PC-3 (cell line): ENCODE measurements around the gene PPIF. TPM values are rescaled to one million over a fixed set of nuclear protein-coding genes. Genes with fewer than 3 reads are reported as not detected.
"Not testable (repeated sequence)": the region's sequence is repeated elsewhere in the genome, so short reads cannot be mapped to it uniquely, and the experiment has no call there.

Source experiments
- ATAC-seq: fragments of 200-7000 bp; cut with Tn5 transposase; 2 replicates; pipeline ENCODE4 v1.9.1; 2020; ENCODE audit warnings: mild to moderate bottlenecking, moderate library complexity
- BruUV-seq: library from RNA; stranded (reverse); fragments of 400-500 nt; replicated peaks from 2 replicates; lab custom pipeline; 2021; lab: Mats Ljungman, UMichigan
- CTCF ChIA-PET: fragments of 300-600 bp; sonication (Branson Sonifier 250); formaldehyde crosslinking; loops from one replicate; lab custom pipeline; 2022; ENCODE audit warnings: antibody characterized with exemption; lab: Charles Lee
- POLR2A ChIA-PET: fragments of 300-600 bp; sonication (Branson Sonifier 250); formaldehyde crosslinking; loops from one replicate; lab custom pipeline; 2022; ENCODE audit warnings: antibody characterized with exemption; ENCODE audit not compliant: unreplicated experiment; lab: Charles Lee
- DNase-seq: peaks from one replicate; pipeline ENCODE4 v3.0.0-alpha.2; 2015
- H2AFZ ChIP-seq: fragments of 300-600 bp; sonication (generic); 2 replicates; pipeline ENCODE4 v1.6.0; 2016; ENCODE audit warnings: antibody characterized with exemption, low read length
- H3F3A ChIP-seq: fragments of 300-600 bp; sonication (generic); one replicate; pipeline ENCODE4 v1.6.0; 2017; ENCODE audit warnings: antibody characterized with exemption, low read length, control low read depth, mild to moderate bottlenecking; ENCODE audit not compliant: unreplicated experiment
- H3K27ac ChIP-seq: fragments of 300-600 bp; sonication (generic); 2 replicates; pipeline ENCODE4 v1.5.1; 2016; ENCODE audit warnings: mild to moderate bottlenecking, low read length
- H3K27me3 ChIP-seq: fragments of 300-600 bp; sonication (generic); 2 replicates; pipeline ENCODE4 v1.6.1; 2016; ENCODE audit warnings: low read length, mixed read lengths
- H3K36me3 ChIP-seq: fragments of 300-600 bp; sonication (generic); 2 replicates; pipeline ENCODE4 v1.6.1; 2016; ENCODE audit warnings: low read depth, mixed run types, low read length, mixed read lengths
- H3K4me1 ChIP-seq: fragments of 300-600 bp; sonication (generic); 2 replicates; pipeline ENCODE4 v1.5.1; 2016; ENCODE audit warnings: low read length; ENCODE audit not compliant: insufficient read depth
- H3K4me2 ChIP-seq: fragments of 300-600 bp; sonication (generic); 2 replicates; pipeline ENCODE4 v1.6.0; 2016; ENCODE audit warnings: low read length
- H3K4me3 ChIP-seq: fragments of 300-600 bp; sonication (generic); 2 replicates; pipeline ENCODE4 v1.5.1; 2016; ENCODE audit warnings: mild to moderate bottlenecking, low read length, mixed read lengths
- H3K79me2 ChIP-seq: fragments of 300-600 bp; sonication (generic); 2 replicates; pipeline ENCODE4 v1.6.1; 2017; ENCODE audit warnings: low read length, mixed read lengths
- H3K9ac ChIP-seq: fragments of 300-600 bp; sonication (generic); 2 replicates; pipeline ENCODE4 v1.6.0; 2016; ENCODE audit warnings: mild to moderate bottlenecking, low read length
- H3K9me2 ChIP-seq: fragments of 300-600 bp; sonication (generic); replicated peaks from 2 replicates; pipeline ENCODE4 v1.6.1; 2016; ENCODE audit warnings: mixed run types, low read length, mixed read lengths
- H3K9me3 ChIP-seq: fragments of 300-600 bp; sonication (generic); 2 replicates; pipeline ENCODE4 v1.6.1; 2016; ENCODE audit warnings: low read length, mixed read lengths
- H4K20me1 ChIP-seq: fragments of 300-600 bp; sonication (generic); 2 replicates; pipeline ENCODE4 v1.6.1; 2016; ENCODE audit warnings: low read length, mixed read lengths
- EZH2 ChIP-seq: fragments of 300-600 bp; sonication (generic); IDR thresholded peaks from one replicate; pipeline ENCODE4 v1.6.1; 2017; ENCODE audit warnings: antibody characterized with exemption, mild to moderate bottlenecking, low read length; ENCODE audit not compliant: unreplicated experiment
- EZH2phosphoT487 ChIP-seq: fragments of 300-600 bp; sonication (generic); IDR thresholded peaks from 2 replicates; pipeline ENCODE4 v1.6.1; 2018; ENCODE audit warnings: mild to moderate bottlenecking, antibody characterized with exemption, low read length, borderline replicate concordance
- intact Hi-C: fragments of 100-400 bp; cut with micrococcal nuclease; formaldehyde crosslinking; loops from 2 replicates; pipeline ENCODE4 v1.9.0; 2023
- total RNA-seq: library from RNA; depleted of rRNA; stranded (reverse); fragments of >200 nt; gene quantifications from 2 replicates; pipeline ENCODE4 v1.2.3, GENCODE V29; 2014
- TF ChIP-seq, protein P1 (sequence below): fragments of 300-600 bp; sonication (generic); conservative IDR thresholded peaks from 2 replicates; pipeline ENCODE4 v1.5.1; 2017; ENCODE audit warnings: antibody characterized with exemption, low read depth, mild to moderate bottlenecking, low read length

The PPIF gene
- total RNA-seq, 1 experiment from 2014 or later = 381 TPM

DNA sequence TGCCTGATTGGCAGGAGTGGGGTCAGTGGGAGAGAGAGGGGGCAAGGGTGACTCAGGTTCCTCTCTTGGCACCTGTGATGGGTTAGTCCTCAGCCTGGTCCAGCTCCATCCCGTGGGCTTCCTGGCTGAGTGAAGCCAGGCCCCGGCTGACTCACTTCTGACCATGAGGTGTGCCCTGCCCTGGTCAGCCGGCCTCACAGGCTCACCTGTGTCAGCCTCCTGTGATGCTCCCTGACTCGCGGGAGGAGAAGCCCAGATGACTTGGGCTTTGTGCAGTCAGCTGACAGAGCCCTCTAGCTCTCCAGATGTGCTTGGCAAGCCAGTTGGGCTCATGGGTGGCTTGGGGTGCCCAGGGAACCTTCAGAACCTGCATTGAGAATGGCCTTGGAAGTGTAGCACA, 16.0 kb upstream of the PPIF start:
- H4K20me1 ChIP-seq = no peaks in the 10 kb centered on the region
- H3K36me3 ChIP-seq = no peaks in the 10 kb centered on the region; the same call in 1 of the 2 replicates
- peaks cover 21% of the 10 kb centered on the region for H3F3A ChIP-seq
- intact Hi-C loops = no loop called here
- peak overlapping the region; percentile 81 for H3K27ac ChIP-seq
- peaks cover 60% of the 10 kb centered on the region for H3K4me1 ChIP-seq
- ChIA-PET CTCF (interaction anchor here (0.8 to 1.0 kb wide), 3 partner anchors 8 to 43 kb away, joined by 3 to 6 read pairs (median 3); no protein-coding TSS in a partner anchor), POLR2A (interaction anchor here (1.0 kb wide), 1 partner anchor 9 kb away, joined by 5 read pairs; no protein-coding TSS in a partner anchor)
- no peak overlapping the region for H2AFZ ChIP-seq
- DNase-seq (peak; percentile 98), ATAC-seq (peak; percentile 60)
- TF ChIP-seq EZH2phosphoT487 (no peak), EZH2 (no peak)
- no peaks in the 10 kb centered on the region for H3K9me2 ChIP-seq
- no peaks in the 10 kb centered on the region for H3K27me3 ChIP-seq
- H3K9ac ChIP-seq = peak overlapping the region; percentile 74
- peak overlapping the region; percentile 42 for H3K4me2 ChIP-seq
- H3K9me3 ChIP-seq = no peaks in the 10 kb centered on the region
- H3K4me3 ChIP-seq = no peak overlapping the region
- H3K79me2 ChIP-seq = no peaks in the 10 kb centered on the region
- TSS peak; percentile 83 for BruUV-seq

DNA sequence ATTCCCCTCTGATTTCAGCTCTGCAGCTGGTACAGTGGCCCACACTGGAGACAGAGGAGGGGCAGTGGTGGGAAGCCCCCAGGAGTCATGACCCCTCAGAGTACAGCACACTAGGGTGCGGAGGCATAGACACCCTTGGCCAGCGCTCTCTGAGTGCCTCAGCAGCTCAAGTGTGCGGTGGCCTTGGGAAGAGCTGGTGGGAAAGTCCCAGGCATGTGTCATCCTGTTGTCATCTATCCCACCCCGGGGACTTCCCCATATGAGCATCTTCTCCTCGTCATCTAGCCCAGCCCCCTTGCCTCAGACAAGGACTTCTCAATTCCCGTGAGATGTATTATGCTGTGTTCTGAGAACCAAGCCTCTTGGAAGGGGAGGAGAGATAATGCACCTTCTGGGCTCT, 15.6 kb upstream of the PPIF start:
- peak overlapping the region; percentile 81 for H3K27ac ChIP-seq
- peak overlapping the region; percentile 74 for H3K9ac ChIP-seq
- H3K4me1 ChIP-seq = peaks cover 60% of the 10 kb centered on the region
- H3K4me3 ChIP-seq = no peak overlapping the region
- no peaks in the 10 kb centered on the region for H3K27me3 ChIP-seq
- ChIA-PET CTCF (interaction anchor here (0.5 to 1.0 kb wide), 5 partner anchors 9 to 43 kb away, joined by 3 to 6 read pairs (median 3); no protein-coding TSS in a partner anchor), POLR2A (interaction anchor here (1.0 kb wide), 1 partner anchor 9 kb away, joined by 5 read pairs; no protein-coding TSS in a partner anchor)
- H3K9me3 ChIP-seq = no peaks in the 10 kb centered on the region
- H3K79me2 ChIP-seq = no peaks in the 10 kb centered on the region
- intact Hi-C loops = no loop called here
- peaks cover 21% of the 10 kb centered on the region for H3F3A ChIP-seq
- no peaks in the 10 kb centered on the region; the same call in 1 of the 2 replicates for H3K36me3 ChIP-seq
- peak overlapping the region; percentile 42 for H3K4me2 ChIP-seq
- peak; percentile 45 for ATAC-seq
- TF ChIP-seq EZH2phosphoT487 = no peak
- TF ChIP-seq, protein P1, sequence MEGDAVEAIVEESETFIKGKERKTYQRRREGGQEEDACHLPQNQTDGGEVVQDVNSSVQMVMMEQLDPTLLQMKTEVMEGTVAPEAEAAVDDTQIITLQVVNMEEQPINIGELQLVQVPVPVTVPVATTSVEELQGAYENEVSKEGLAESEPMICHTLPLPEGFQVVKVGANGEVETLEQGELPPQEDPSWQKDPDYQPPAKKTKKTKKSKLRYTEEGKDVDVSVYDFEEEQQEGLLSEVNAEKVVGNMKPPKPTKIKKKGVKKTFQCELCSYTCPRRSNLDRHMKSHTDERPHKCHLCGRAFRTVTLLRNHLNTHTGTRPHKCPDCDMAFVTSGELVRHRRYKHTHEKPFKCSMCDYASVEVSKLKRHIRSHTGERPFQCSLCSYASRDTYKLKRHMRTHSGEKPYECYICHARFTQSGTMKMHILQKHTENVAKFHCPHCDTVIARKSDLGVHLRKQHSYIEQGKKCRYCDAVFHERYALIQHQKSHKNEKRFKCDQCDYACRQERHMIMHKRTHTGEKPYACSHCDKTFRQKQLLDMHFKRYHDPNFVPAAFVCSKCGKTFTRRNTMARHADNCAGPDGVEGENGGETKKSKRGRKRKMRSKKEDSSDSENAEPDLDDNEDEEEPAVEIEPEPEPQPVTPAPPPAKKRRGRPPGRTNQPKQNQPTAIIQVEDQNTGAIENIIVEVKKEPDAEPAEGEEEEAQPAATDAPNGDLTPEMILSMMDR = no peak
- no peak for TF ChIP-seq EZH2
- no peak overlapping the region for H2AFZ ChIP-seq
- no peaks in the 10 kb centered on the region for H3K9me2 ChIP-seq
- peak; percentile 100 for DNase-seq
- no TSS peak for BruUV-seq
- H4K20me1 ChIP-seq = no peaks in the 10 kb centered on the region

DNA sequence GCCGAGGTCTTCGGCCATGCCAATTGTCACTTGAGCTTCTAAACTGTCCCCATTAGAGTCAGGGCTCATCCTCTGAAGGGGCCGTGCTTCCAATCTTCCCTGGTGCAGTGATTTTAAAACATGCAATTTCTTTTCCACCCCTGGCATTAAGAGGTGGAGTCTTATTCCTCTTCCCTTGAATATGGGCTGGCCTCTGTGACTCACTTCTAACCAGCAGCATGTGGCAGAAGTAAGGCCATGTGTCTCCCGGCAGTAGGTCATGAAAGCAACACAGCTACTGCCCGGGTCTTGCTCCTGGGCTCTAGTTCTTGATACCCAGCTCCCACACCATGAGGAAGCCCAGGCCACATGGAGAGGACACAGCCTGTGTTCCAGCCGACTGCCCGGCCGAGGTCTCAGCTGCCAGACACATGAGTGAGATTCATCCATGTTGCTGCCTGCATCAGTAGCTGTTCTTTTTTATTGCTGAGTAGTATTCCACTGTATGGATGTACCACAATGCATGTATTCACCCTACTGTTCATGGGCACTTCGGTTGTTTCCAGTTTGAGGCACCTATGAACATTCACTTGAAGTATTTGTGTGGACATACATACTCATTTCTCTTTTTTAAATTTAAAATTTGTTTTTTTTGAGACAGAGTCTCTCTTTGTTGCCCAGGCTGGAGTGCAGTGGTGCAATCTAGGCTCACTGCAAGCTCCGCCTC, 14.5 kb upstream of the PPIF start:
- H4K20me1 ChIP-seq, H3K9me2 ChIP-seq, H3K4me2 ChIP-seq, H3K79me2 ChIP-seq, H2AFZ ChIP-seq, ATAC-seq, H3K36me3 ChIP-seq, BruUV-seq, H3K9me3 ChIP-seq, DNase-seq, H3K4me3 ChIP-seq, H3K27me3 ChIP-seq: not testable (repeated sequence)
- intact Hi-C loops = loop anchor here (1.0 kb wide), 3 partner anchors 15 to 38 kb away; partner anchors contain the start of gene PPIF
- Histone ChIP-seq H3F3A (peaks cover 21% of the 10 kb centered on the region), H3K9ac (peak overlapping the region; percentile 55), H3K27ac (peak overlapping the region; percentile 68), H3K4me1 (peaks cover 60% of the 10 kb centered on the region)
- POLR2A ChIA-PET = interaction anchor here (0.6 kb wide), 1 partner anchor 871 kb away, joined by 3 read pairs; no protein-coding TSS in a partner anchor
- CTCF ChIA-PET = interaction anchor here (0.8 to 1.0 kb wide), 3 partner anchors 16 to 40 kb away, joined by 3 to 9 read pairs (median 4); no protein-coding TSS in a partner anchor
